Pancreas (tissue), 10 donors: ENCODE results near the gene DOCK1. TPM values are rescaled to one million over a fixed set of nuclear protein-coding genes. Genes with fewer than 3 reads are reported as not detected.
A peak's percentile ranks its signal among the peaks of the same experiment; 100 is the strongest.

Experiments used
- ATAC-seq, 4 donors: fragments of 200-7000 bp; cut with Tn5 transposase; one replicate each; pipeline versions ENCODE4 v1.8.0 to v1.9.1; 2020; ENCODE audit warnings: mild to moderate bottlenecking in 4 of 4, moderate library complexity in 4 of 4
- DNase-seq, 6 donors: peaks; one replicate each; pipeline ENCODE4 v3.0.0-alpha.2; 2020
- FAIRE-seq: peaks from 2 replicates; lab custom pipeline; 2012; peaks lifted over from hg19 to GRCh38; lab: Jason Lieb, UNC
- H3K27ac ChIP-seq, 4 donors: fragments of 200-600 bp; sonication (generic); 1 replicate in 3 of 4; 2 replicates in 1 of 4; pipeline versions ENCODE4 v1.5.0 to v1.8.0; 2020
- H3K27me3 ChIP-seq, 4 donors: fragments of 200-600 bp; one replicate each; pipeline ENCODE4 v1.8.0; 2021
- H3K36me3 ChIP-seq, 3 donors: fragments of 200-600 bp; sonication (generic) in 1 of 3; one replicate each; pipeline versions ENCODE4 v1.5.0 to v1.8.0; 2020 to 2021
- H3K4me1 ChIP-seq, 3 donors: fragments of 200-600 bp; one replicate each; pipeline ENCODE4 v1.8.0; 2021
- H3K4me3 ChIP-seq, 4 donors: fragments of 200-600 bp; sonication (generic) in 2 of 4; one replicate each; pipeline versions ENCODE4 v1.5.0 to v1.8.0; 2020 to 2021
- H3K9me3 ChIP-seq, 4 donors: fragments of 200-600 bp; one replicate each; pipeline ENCODE4 v1.8.0; 2021
- WGBS, 2 donors: extraction: QIAGEN DNeasy Blood & Tissue Kit; methylation state at CpG; one replicate each; pipeline ENCODE4 v1.1.7; 2013; 5-methylcytosine and 5-hydroxymethylcytosine counted together
- intact Hi-C, 3 donors: fragments of 100-400 bp; cut with DNase I; formaldehyde crosslinking; loops; one replicate each; pipeline versions ENCODE4 v1.11.1 to v1.14.2; 2022
- polyA plus RNA-seq, 2 donors: library from polyadenylated mRNA; stranded (reverse); fragments of 200-250 nt; gene quantifications; one replicate each; pipeline ENCODE4 v1.2.3, GENCODE V29; 2013
- total RNA-seq, 6 donors: library from RNA; stranded (reverse); fragmentation: NEBNext Ultra II Directional in 4 of 6; extraction: Animal tissue kit (Norgen Biotek cat#: 25700) in 4 of 6; gene quantifications; one replicate each; pipeline versions ENCODE4 v1.2.1 to v1.2.4, GENCODE V29; 2021 to 2023
- TF ChIP-seq, protein P1 (sequence below), 4 donors: fragments of 200-600 bp; sonication (generic) in 3 of 4; IDR thresholded peaks; one replicate each; pipeline versions ENCODE4 v1.5.0 to v1.8.0; 2021; ENCODE audit warnings: antibody characterized with exemption in 4 of 4
- donor health status: healthy with polysubstance abuse.
- donor health status: DM: no; HTN: no; CAD: no; lungs with moderate emphysema.
- donor health status: DM: no; HTN: no; CAD: no.
- donor health status: control.
- donor health status: control.
- donor health status: Bipolar disorder and iron deficiency.
- donor health status: DM: yes; HTN: yes; CAD: no.
- donor health status: DM: no; HTN: no; CAD: no.
- donor health status: DM: no; HTN: no; CAD: no.
- donor health status: DM: yes; HTN: yes; CAD: no.

DOCK1 gene
- total and polyA plus RNA-seq, 8 donors = 12.1 to 38.6 (median 24.2) TPM

DNA sequence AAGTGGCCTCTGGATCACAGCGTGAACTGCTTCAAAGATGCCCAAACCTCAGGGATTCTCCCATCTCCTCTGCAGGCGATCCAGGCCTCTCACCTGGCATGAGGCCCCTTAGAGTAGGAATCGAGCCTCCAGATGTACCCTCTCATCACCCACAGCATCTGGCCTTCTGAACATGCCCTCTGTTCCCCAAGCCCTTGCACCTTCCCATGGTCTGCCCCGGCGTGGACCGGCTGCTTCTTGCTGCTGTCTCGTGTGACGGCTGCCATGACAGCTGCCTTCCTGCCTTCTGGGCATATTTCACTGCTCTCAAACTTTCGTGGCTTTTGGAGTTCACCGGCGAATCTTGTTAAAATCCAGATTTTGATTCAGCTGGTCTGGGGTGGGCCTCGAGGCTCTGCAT lies 486.6 kb downstream of the DOCK1 start:
- DNase-seq = no peak
- 84 to 95% methylated on average over 12 of the region's 12 CpGs for WGBS, 2 donors
- H3K4me3 ChIP-seq = no peak overlapping the region
- no peaks in the 10 kb centered on the region for H3K4me1 ChIP-seq
- H3K27me3 ChIP-seq = no peaks in the 10 kb centered on the region
- no peak overlapping the region for H3K27ac ChIP-seq
- no peak for ATAC-seq
- no peaks in the 10 kb centered on the region for H3K9me3 ChIP-seq
- no peaks in the 10 kb centered on the region for H3K36me3 ChIP-seq
- no peak for FAIRE-seq
- intact Hi-C loops = no loop called here
- TF ChIP-seq, protein P1, sequence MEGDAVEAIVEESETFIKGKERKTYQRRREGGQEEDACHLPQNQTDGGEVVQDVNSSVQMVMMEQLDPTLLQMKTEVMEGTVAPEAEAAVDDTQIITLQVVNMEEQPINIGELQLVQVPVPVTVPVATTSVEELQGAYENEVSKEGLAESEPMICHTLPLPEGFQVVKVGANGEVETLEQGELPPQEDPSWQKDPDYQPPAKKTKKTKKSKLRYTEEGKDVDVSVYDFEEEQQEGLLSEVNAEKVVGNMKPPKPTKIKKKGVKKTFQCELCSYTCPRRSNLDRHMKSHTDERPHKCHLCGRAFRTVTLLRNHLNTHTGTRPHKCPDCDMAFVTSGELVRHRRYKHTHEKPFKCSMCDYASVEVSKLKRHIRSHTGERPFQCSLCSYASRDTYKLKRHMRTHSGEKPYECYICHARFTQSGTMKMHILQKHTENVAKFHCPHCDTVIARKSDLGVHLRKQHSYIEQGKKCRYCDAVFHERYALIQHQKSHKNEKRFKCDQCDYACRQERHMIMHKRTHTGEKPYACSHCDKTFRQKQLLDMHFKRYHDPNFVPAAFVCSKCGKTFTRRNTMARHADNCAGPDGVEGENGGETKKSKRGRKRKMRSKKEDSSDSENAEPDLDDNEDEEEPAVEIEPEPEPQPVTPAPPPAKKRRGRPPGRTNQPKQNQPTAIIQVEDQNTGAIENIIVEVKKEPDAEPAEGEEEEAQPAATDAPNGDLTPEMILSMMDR (IDR thresholded peaks at IDR 0.05) = no peak

DNA sequence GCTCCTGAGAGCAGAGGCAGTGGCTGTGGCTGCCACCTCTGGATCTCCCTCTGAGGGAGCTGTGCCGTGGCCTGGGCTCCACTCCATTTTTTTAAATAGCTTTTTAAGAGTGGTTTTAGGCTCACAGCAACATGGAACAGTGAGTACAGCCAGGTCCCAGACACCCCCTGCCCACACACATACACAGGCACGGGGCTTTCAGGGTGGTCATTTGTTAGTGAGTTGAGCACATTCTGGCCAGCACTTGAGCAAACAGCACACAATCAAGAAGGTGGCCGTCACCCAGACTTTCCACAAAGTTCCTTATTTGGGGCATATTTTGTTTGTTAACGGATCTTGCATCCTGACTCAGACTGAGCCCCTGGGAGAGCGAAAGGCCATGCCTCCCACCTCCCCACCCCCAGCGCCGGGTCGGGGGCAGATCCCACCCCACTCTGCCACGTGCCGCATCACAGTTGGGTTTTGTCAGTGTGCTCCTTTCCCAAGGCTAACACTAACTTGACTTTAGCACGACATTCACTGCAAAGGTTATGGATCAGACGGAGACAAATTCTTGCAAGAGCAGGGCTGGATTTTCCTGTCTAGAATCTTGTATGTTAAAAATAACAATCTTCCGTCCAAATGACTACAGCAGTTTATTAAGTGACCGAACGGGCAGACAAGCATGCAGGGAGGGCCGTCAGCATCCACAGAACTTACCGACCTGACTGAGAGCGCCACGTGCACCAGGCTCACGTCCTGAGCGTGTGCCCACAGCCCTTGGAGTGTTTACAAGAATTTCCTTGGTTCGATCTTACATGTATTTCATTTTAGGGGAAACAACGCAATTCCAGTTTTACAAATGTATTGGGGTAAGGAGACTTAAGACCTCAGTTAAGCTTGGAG lies 487.4 kb downstream of the DOCK1 start:
- no peaks in the 10 kb centered on the region for H3K9me3 ChIP-seq
- no peak for DNase-seq
- H3K4me1 ChIP-seq = no peaks in the 10 kb centered on the region
- WGBS, 2 donors = 80 to 93% methylated on average over 23 of the region's 23 CpGs
- no peak overlapping the region for H3K27ac ChIP-seq
- no peak for FAIRE-seq
- no peak overlapping the region for H3K4me3 ChIP-seq
- intact Hi-C loops = no loop called here
- H3K36me3 ChIP-seq = no peaks in the 10 kb centered on the region
- no peaks in the 10 kb centered on the region for H3K27me3 ChIP-seq
- TF ChIP-seq, protein P1 (IDR thresholded peaks at IDR 0.05) = no peak
- peak in 1 of 4 donors; percentile 38 for ATAC-seq

DNA sequence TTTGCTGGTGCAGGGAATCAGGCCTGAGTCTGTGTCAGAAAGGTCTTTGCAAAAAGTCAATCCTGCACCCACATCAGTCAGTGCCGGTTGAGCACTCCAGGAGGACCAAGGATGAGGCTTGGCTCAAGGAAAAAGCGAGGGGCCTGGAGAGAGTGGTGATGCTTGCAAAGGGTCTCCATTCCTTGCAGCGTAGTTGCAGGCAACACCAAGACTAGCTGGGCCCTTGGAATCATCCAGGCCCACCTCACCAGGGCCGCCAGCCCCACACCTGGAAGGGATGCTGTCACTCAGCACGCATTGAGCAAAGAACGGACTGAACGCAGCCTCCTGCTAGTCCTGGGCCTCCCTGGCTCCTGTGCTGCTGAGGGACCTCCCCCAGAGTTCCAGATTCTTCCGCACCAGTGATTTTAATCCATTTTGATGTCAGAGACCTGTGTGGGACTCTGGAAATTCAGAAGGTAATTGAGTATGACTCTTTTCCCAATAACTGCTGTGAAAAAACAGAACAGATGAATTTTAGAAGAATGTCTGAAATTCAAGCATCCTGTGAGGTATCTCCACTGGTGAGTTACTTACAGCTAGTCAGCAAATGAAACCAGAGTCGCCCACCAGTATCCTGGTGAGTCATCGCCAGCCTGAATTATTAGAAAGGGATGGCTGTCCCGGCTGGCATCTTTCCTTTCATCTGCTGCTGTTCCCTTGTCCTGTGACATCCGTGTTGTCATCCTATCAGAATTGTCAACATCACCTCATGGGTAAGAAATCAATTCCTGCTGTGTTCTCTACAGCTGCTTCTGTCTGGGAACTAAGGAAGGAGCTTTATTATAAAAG lies 493.1 kb downstream of the DOCK1 start:
- no peak for ATAC-seq
- TF ChIP-seq, protein P1 (IDR thresholded peaks at IDR 0.05) = no peak
- H3K4me1 ChIP-seq = no peaks in the 10 kb centered on the region

DNA sequence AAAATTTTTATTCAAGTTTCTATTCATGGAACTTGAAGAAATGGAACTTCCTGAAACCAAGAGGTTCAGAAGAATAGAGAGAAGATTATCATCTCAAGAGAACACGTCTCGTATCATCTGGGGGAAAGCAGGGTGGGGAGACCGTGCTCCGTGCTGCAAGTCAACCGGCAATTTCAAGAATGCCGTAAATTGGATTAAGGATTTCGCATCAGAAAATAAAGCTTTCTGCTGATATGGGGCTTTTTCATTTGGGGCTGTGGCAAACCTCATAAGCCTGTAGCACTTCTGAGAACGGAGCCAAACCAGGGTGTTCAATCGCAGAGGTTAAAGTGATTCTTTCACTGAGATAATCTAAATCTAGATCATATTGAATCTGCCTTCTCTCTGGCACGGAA lies 493.7 kb downstream of the DOCK1 start:
- no peaks in the 10 kb centered on the region for H3K36me3 ChIP-seq
- 92 to 94% methylated on average over 10 of the region's 10 CpGs for WGBS, 2 donors
- TF ChIP-seq, protein P1 (IDR thresholded peaks at IDR 0.05) = no peak
- H3K27me3 ChIP-seq = no peaks in the 10 kb centered on the region
- intact Hi-C loops = no loop called here
- FAIRE-seq = no peak
- no peak for DNase-seq
- ATAC-seq = no peak
- no peak overlapping the region for H3K4me3 ChIP-seq
- H3K4me1 ChIP-seq = no peaks in the 10 kb centered on the region
- H3K27ac ChIP-seq = no peak overlapping the region
- no peaks in the 10 kb centered on the region for H3K9me3 ChIP-seq

More for the DNA sequence above, 493.1 kb downstream of the DOCK1 start:
- Histone ChIP-seq H3K36me3 (no peaks in the 10 kb centered on the region), H3K4me3 (no peak overlapping the region), H3K9me3 (no peaks in the 10 kb centered on the region), H3K27ac (no peak overlapping the region), H3K27me3 (no peaks in the 10 kb centered on the region)
- intact Hi-C loops = no loop called here
- DNase-seq (no peak), FAIRE-seq (no peak)
- 85 to 87% methylated on average over 12 of the region's 12 CpGs for WGBS, 2 donors
